ENCODE data around the gene ADAM12.

The ADAM12 gene

DNA sequence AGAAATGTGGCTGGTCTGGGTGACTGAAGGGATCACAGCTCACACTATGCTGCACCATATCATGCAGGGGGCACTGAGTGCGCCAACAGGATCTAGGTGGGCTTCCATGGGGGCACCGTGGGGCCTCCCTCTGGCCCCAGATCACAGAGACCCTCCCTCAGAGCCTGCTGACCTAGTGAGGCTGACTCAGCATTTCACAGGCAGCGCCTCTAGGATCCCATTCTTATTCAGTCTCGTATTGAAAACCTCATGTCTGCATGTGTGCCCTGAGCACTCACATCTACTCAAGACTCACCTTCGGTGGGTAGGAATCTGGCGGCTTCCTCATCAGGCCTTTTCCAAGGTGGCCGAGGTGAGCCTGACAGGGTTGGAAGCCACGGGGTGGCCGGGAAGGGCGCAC is 350.3 kb downstream of the ADAM12 start:
- TF ChIP-seq EZH2phosphoT487 (IDR thresholded peaks at IDR 0.05; ENCODE audit: low read length) (no peak), EZH2 (optimal IDR thresholded peaks at IDR 0.05; ENCODE audit: low read depth, low read length) (no peak)
- TF ChIP-seq, protein P1, sequence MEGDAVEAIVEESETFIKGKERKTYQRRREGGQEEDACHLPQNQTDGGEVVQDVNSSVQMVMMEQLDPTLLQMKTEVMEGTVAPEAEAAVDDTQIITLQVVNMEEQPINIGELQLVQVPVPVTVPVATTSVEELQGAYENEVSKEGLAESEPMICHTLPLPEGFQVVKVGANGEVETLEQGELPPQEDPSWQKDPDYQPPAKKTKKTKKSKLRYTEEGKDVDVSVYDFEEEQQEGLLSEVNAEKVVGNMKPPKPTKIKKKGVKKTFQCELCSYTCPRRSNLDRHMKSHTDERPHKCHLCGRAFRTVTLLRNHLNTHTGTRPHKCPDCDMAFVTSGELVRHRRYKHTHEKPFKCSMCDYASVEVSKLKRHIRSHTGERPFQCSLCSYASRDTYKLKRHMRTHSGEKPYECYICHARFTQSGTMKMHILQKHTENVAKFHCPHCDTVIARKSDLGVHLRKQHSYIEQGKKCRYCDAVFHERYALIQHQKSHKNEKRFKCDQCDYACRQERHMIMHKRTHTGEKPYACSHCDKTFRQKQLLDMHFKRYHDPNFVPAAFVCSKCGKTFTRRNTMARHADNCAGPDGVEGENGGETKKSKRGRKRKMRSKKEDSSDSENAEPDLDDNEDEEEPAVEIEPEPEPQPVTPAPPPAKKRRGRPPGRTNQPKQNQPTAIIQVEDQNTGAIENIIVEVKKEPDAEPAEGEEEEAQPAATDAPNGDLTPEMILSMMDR (IDR thresholded peaks at IDR 0.05; ENCODE audit: low read length) = no peak
- no peak overlapping the region for H2AFZ ChIP-seq (ENCODE audit: low read length)
- H3K4me2 ChIP-seq (ENCODE audit: low read depth, low read length) = no peak overlapping the region
- no peaks in the 10 kb centered on the region for H3K79me2 ChIP-seq (ENCODE audit: low read length)
- H3K36me3 ChIP-seq (replicated peaks; ENCODE audit: insufficient read depth, low read length) = no peaks in the 10 kb centered on the region
- H3K9me2 ChIP-seq (replicated peaks; ENCODE audit: insufficient read depth, low read length) = no peaks in the 10 kb centered on the region
- no peak overlapping the region for H3K4me3 ChIP-seq (ENCODE audit: low read length)
- no peak overlapping the region for H3K27ac ChIP-seq (ENCODE audit: low read length)
- H4K20me1 ChIP-seq (ENCODE audit: insufficient read depth, low read length) = no peaks in the 10 kb centered on the region
- no peaks in the 10 kb centered on the region for H3K27me3 ChIP-seq (replicated peaks; ENCODE audit: insufficient read depth, low read length)
- no peaks in the 10 kb centered on the region for H3K4me1 ChIP-seq (ENCODE audit: low read length)
- no peaks in the 10 kb centered on the region for H3K9me3 ChIP-seq (replicated peaks; ENCODE audit: insufficient read depth, low read length)
- no peak for DNase-seq
- no peak overlapping the region for H3K9ac ChIP-seq (ENCODE audit: low read length)
- H3F3A ChIP-seq (ENCODE audit: insufficient read depth, low read length) = no peaks in the 10 kb centered on the region

DNA sequence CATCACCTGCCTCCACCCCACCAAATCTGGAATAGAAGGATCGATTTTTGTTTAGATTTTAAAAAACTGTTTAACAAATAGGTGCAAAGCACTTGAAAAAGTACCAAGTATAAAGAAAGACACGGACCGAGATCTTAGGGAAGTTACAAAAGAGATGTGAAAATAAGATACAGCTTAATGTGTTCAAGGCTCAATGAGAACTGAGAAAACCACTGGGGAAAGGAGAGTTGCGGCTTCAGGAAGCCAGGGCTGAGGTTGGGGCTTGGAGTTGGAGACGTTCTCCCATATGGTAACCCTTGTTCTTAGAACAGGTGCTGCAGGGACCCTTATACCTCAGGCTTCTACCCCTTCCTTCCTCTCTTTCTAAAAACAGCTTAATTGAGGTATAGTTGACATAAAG is 351.8 kb downstream of the ADAM12 start:
- H3K36me3 ChIP-seq (replicated peaks; ENCODE audit: insufficient read depth, low read length) = no peaks in the 10 kb centered on the region
- H3F3A ChIP-seq (ENCODE audit: insufficient read depth, low read length) = no peaks in the 10 kb centered on the region
- H3K9ac ChIP-seq (ENCODE audit: low read length) = no peak overlapping the region
- no peaks in the 10 kb centered on the region for H3K9me2 ChIP-seq (replicated peaks; ENCODE audit: insufficient read depth, low read length)
- H3K27ac ChIP-seq (ENCODE audit: low read length) = no peak overlapping the region
- no peaks in the 10 kb centered on the region for H3K9me3 ChIP-seq (replicated peaks; ENCODE audit: insufficient read depth, low read length)
- no peaks in the 10 kb centered on the region for H3K4me1 ChIP-seq (ENCODE audit: low read length)
- no peaks in the 10 kb centered on the region for H3K79me2 ChIP-seq (ENCODE audit: low read length)
- H3K4me3 ChIP-seq (ENCODE audit: low read length) = no peak overlapping the region
- no peaks in the 10 kb centered on the region for H3K27me3 ChIP-seq (replicated peaks; ENCODE audit: insufficient read depth, low read length)
- no peak overlapping the region for H2AFZ ChIP-seq (ENCODE audit: low read length)
- H4K20me1 ChIP-seq (ENCODE audit: insufficient read depth, low read length) = no peaks in the 10 kb centered on the region
- TF ChIP-seq EZH2phosphoT487 (IDR thresholded peaks at IDR 0.05; ENCODE audit: low read length) (no peak), EZH2 (optimal IDR thresholded peaks at IDR 0.05; ENCODE audit: low read depth, low read length) (no peak)
- TF ChIP-seq, protein P1 (IDR thresholded peaks at IDR 0.05; ENCODE audit: low read length) = no peak
- no peak for DNase-seq
- H3K4me2 ChIP-seq (ENCODE audit: low read depth, low read length) = no peak overlapping the region

DNA sequence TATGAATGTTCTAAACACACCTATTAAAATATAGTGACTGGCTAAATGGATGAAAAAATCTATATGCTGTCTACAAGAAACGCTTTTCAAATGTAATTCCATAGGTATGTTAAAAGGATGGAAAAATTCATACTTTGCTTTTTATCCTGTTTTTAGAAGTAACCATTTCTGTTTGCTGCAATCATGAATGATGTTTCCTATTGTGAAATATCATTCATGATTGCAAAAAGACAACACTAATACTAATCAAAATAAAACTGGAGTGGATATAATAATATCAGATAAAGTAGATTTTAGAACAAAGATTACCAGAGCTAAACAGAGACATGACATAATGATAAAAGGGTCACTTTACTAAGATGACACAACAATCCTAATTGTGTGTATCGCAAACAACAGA is 353.7 kb downstream of the ADAM12 start:
- Histone ChIP-seq H3K36me3 (replicated peaks; ENCODE audit: insufficient read depth, low read length) (no peaks in the 10 kb centered on the region), H3K27ac (ENCODE audit: low read length) (no peak overlapping the region), H2AFZ (ENCODE audit: low read length) (no peak overlapping the region), H3K27me3 (replicated peaks; ENCODE audit: insufficient read depth, low read length) (no peaks in the 10 kb centered on the region; the same call in 1 of the 2 replicates), H3K4me2 (ENCODE audit: low read depth, low read length) (no peak overlapping the region), H3K9me3 (replicated peaks; ENCODE audit: insufficient read depth, low read length) (no peaks in the 10 kb centered on the region), H3F3A (ENCODE audit: insufficient read depth, low read length) (no peaks in the 10 kb centered on the region), H3K79me2 (ENCODE audit: low read length) (no peaks in the 10 kb centered on the region), H3K4me3 (ENCODE audit: low read length) (no peak overlapping the region), H3K4me1 (ENCODE audit: low read length) (no peaks in the 10 kb centered on the region), H4K20me1 (ENCODE audit: insufficient read depth, low read length) (no peaks in the 10 kb centered on the region), H3K9me2 (replicated peaks; ENCODE audit: insufficient read depth, low read length) (no peaks in the 10 kb centered on the region), H3K9ac (ENCODE audit: low read length) (no peak overlapping the region)
- DNase-seq = no peak
- TF ChIP-seq EZH2phosphoT487 (IDR thresholded peaks at IDR 0.05; ENCODE audit: low read length) = no peak
- TF ChIP-seq, protein P1 (IDR thresholded peaks at IDR 0.05; ENCODE audit: low read length) = no peak
